Measurements from ENCODE around the gene TTC7B.

- TF ChIP-seq CTCF (IDR thresholded peaks at IDR 0.05; ENCODE audit: insufficient read depth, low read length): no peak
- TF ChIP-seq POLR2AphosphoS5 (IDR thresholded peaks at IDR 0.05; ENCODE audit: low read depth): no peak
- no peak for TF ChIP-seq REST (IDR thresholded peaks at IDR 0.05; ENCODE audit: insufficient replicate concordance, low read depth)
These were observed 207.9 kb downstream of the TTC7B start for GRCh38 chr14:90608281-90608680.

All from HL-60 (cell line).